GM18951 (cell line): ENCODE data around the gene PPP1R26.
"Not testable (repeated sequence)": the region's sequence is repeated elsewhere in the genome, so short reads cannot be mapped to it uniquely, and the experiment has no call there.

Experiments
- POLR2A ChIP-seq: IDR thresholded peaks from 4 replicates; pipeline ENCODE4 v1.6.1; 2011; ENCODE audit warnings: mild to moderate bottlenecking; ENCODE audit not compliant: insufficient read length, insufficient read depth; ENCODE audit errors: extremely low read depth
- in situ Hi-C: fragments of 300-500 bp; cut with MboI; formaldehyde crosslinking; loops from one replicate; pipeline ENCODE4 v1.12.0; 2022; ENCODE audit warnings: low sequenced_read_pairs, mixed read lengths, inconsistent platforms; ENCODE audit not compliant: unreplicated experiment

The PPP1R26 gene

GRCh38 chr9:135479469-135480052, at the start of gene PPP1R26:
TSS of gene PPP1R26 (plus strand) at chr9:135479782. CDS start at chr9:135484511, 4,729 bp downstream.
- no peak for TF ChIP-seq POLR2A
- in situ Hi-C loops: no loop called here

GRCh38 chr9:135437259-135437658, 42.3 kb upstream of the PPP1R26 start:
- no peak for TF ChIP-seq POLR2A

GRCh38 chr9:135437696-135438095, 41.9 kb upstream of the PPP1R26 start:
- in situ Hi-C loops: not testable (repeated sequence)

More at GRCh38 chr9:135437259-135437658, 42.3 kb upstream of the PPP1R26 start:
- in situ Hi-C loops: no loop called here

GRCh38 chr9:135438581-135439232, 40.9 kb upstream of the PPP1R26 start:
- in situ Hi-C loops: not testable (repeated sequence)

- in situ Hi-C loops: not testable (repeated sequence)
Observed at GRCh38 chr9:135439514-135439913, 40.1 kb upstream of the PPP1R26 start.

- no peak for TF ChIP-seq POLR2A
- in situ Hi-C loops: no loop called here
Observed at GRCh38 chr9:135439916-135440315, 39.7 kb upstream of the PPP1R26 start.

GRCh38 chr9:135440620-135441019, 39.0 kb upstream of the PPP1R26 start:
- in situ Hi-C loops: no loop called here
- TF ChIP-seq POLR2A: no peak

GRCh38 chr9:135441105-135442071, 38.2 kb upstream of the PPP1R26 start:
- in situ Hi-C loops: not testable (repeated sequence)

GRCh38 chr9:135442075-135442474, 37.5 kb upstream of the PPP1R26 start:
- in situ Hi-C loops: no loop called here
- TF ChIP-seq POLR2A: no peak

GRCh38 chr9:135443797-135444425, 35.7 kb upstream of the PPP1R26 start:
- no peak for TF ChIP-seq POLR2A
- in situ Hi-C loops: no loop called here

- TF ChIP-seq POLR2A: no peak
- in situ Hi-C loops: no loop called here
Observed at GRCh38 chr9:135447126-135447525, 32.5 kb upstream of the PPP1R26 start.

GRCh38 chr9:135448663-135449100, 30.9 kb upstream of the PPP1R26 start:
- no peak for TF ChIP-seq POLR2A
- in situ Hi-C loops: no loop called here

GRCh38 chr9:135449532-135449931, 30.1 kb upstream of the PPP1R26 start:
- in situ Hi-C loops: not testable (repeated sequence)
